Esophagus (tissue), 2 donors: ENCODE measurements around the gene GUCY1A2. TPM values are rescaled to one million over a fixed set of nuclear protein-coding genes. Genes with fewer than 3 reads are reported as not detected.

Source experiments
- H3K27ac ChIP-seq, 2 donors: one replicate each; pipeline ENCODE4 v1.5.1; 2013; ENCODE audit warnings: low read depth in 2 of 2, mild to moderate bottlenecking in 2 of 2, inconsistent platforms in 1 of 2, low read length in 1 of 2, moderate library complexity in 1 of 2
- H3K27me3 ChIP-seq, 2 donors: one replicate each; pipeline ENCODE4 v1.6.1; 2013; ENCODE audit warnings: low read length in 2 of 2, control low read depth in 1 of 2, mild to moderate bottlenecking in 1 of 2; ENCODE audit not compliant: insufficient read depth in 2 of 2, control insufficient read depth in 1 of 2
- H3K36me3 ChIP-seq, 2 donors: one replicate each; pipeline ENCODE4 v1.6.1; 2013; ENCODE audit warnings: low read length in 1 of 2; ENCODE audit not compliant: control insufficient read depth in 2 of 2, insufficient read depth in 2 of 2
- H3K4me1 ChIP-seq, 2 donors: one replicate each; pipeline ENCODE4 v1.6.1; 2013; ENCODE audit warnings: low read length in 1 of 2; ENCODE audit not compliant: control insufficient read depth in 2 of 2, insufficient read depth in 2 of 2
- H3K4me3 ChIP-seq, 2 donors: one replicate each; pipeline ENCODE4 v1.5.1; 2013; ENCODE audit warnings: low read length in 2 of 2, mild to moderate bottlenecking in 2 of 2, low read depth in 1 of 2, moderate library complexity in 1 of 2
- H3K9me3 ChIP-seq, 2 donors: one replicate each; pipeline ENCODE4 v1.6.1; 2013; ENCODE audit warnings: mild to moderate bottlenecking in 2 of 2, low read depth in 1 of 2, low read length in 1 of 2, moderate library complexity in 1 of 2; ENCODE audit not compliant: control insufficient read depth in 2 of 2, insufficient read depth in 1 of 2
- WGBS, 2 donors: extraction: QIAGEN DNeasy Blood & Tissue Kit; methylation state at CpG; one replicate each; pipeline ENCODE4 v1.1.7; 2013; 5-methylcytosine and 5-hydroxymethylcytosine counted together
- polyA plus RNA-seq, 2 donors: library from polyadenylated mRNA; stranded (reverse); fragments of 200-250 nt; gene quantifications; one replicate each; pipeline ENCODE4 v1.2.3, GENCODE V29; 2013
- donor health status: healthy with polysubstance abuse.
- donor health status: Bipolar disorder and iron deficiency.

Gene GUCY1A2
- polyA plus RNA-seq, 2 donors = 0.04 to 0.07 TPM

DNA sequence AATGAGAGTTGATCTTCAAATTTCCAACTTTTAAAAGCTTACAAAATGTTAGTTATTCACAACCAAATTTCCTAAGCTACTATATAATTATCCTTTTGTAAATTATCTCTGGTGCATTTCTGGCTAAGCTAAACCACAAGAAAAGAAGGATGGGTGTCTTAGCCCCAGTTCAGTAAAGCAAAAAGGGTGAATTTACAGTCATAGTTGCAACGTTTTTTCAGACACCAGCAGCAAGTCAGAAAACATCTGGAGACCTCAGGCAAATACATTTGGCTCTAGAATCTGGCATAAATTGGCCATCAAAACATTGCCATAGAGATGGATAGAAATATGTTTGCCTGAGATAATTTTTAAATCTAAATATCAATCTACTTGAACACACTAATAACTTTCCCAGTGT lies 257.0 kb downstream of the GUCY1A2 start:
- 8 to 16% methylated on average over 1 of the region's 1 CpG for WGBS, 2 donors
- H3K27ac ChIP-seq = no peak overlapping the region
- H3K27me3 ChIP-seq = no peaks in the 10 kb centered on the region
- H3K4me1 ChIP-seq = no peaks in the 10 kb centered on the region
- no peaks in the 10 kb centered on the region for H3K36me3 ChIP-seq
- H3K9me3 ChIP-seq = no peaks in the 10 kb centered on the region
- no peak overlapping the region for H3K4me3 ChIP-seq

DNA sequence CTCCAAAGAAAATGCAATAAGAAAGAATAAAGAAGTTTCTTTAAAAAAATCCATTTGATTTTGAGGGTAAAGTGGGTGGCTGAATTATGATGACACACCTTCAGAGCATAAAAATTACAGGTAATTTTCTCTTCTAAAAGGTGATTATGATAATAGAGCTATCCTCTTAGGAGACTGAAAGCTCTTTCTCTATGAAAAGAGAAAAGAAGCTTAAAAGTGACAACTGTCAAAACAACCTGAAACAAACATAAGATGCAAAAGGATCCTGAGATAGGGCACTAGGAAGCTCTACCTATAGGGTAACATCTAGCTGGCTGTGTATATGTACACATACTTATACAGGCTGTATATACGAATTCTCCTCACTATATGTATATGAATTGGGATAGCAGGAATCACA lies 270.2 kb downstream of the GUCY1A2 start:
- H3K9me3 ChIP-seq = no peaks in the 10 kb centered on the region
- H3K36me3 ChIP-seq = no peaks in the 10 kb centered on the region
- no peak overlapping the region for H3K4me3 ChIP-seq
- WGBS, 2 donors = 68 to 74% methylated on average over 1 of the region's 1 CpG
- H3K4me1 ChIP-seq = no peaks in the 10 kb centered on the region
- H3K27me3 ChIP-seq = no peaks in the 10 kb centered on the region
- H3K27ac ChIP-seq = no peak overlapping the region

DNA sequence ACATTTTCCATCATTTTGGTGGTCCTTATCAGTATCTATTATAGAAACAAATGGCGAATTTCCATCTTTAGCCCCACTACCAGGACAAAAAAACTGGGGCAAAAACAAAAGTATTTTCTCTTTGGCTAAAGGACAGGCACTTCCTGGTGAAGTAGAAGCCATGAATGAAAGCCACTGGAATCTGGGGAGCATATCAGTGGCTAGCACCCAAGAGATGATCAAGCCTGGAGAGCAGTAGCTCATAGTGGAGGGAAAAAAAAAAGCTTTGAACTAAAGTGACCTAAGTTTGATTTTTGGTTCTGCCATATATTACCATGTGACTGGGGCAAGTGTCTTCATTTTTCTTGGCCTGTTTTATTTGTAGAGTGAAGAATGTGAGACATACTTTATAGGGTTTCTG lies 272.3 kb downstream of the GUCY1A2 start:
- Histone ChIP-seq H3K4me1 (no peaks in the 10 kb centered on the region), H3K36me3 (no peaks in the 10 kb centered on the region), H3K4me3 (no peak overlapping the region), H3K27ac (no peak overlapping the region), H3K9me3 (no peaks in the 10 kb centered on the region), H3K27me3 (no peaks in the 10 kb centered on the region)
- WGBS, 2 donors = 62 to 74% methylated on average over 1 of the region's 1 CpG

DNA sequence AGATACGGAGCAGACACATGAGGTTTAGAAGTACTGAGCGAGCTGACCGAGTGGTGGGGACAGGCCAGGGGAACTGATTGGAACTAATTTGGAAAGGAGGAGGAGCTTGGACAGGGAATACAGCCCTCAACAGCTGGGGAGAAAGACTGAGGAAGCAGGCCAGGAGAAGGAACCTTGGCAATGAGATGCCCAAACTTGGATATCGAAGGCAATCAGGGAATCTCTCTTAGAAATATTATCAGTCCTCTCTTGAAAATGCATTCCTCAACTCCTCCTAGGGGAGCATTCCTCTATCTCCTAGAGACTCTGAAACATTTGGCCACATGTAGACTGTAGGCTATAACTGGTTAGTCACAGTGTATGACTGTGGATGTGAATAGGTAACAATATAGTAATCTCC lies 284.6 kb downstream of the GUCY1A2 start:
- H3K4me1 ChIP-seq = no peaks in the 10 kb centered on the region
- 73 to 75% methylated on average over 4 of the region's 4 CpGs for WGBS, 2 donors
- H3K9me3 ChIP-seq = no peaks in the 10 kb centered on the region
- no peak overlapping the region for H3K27ac ChIP-seq
- H3K27me3 ChIP-seq = no peaks in the 10 kb centered on the region
- no peak overlapping the region for H3K4me3 ChIP-seq
- H3K36me3 ChIP-seq = no peaks in the 10 kb centered on the region

DNA sequence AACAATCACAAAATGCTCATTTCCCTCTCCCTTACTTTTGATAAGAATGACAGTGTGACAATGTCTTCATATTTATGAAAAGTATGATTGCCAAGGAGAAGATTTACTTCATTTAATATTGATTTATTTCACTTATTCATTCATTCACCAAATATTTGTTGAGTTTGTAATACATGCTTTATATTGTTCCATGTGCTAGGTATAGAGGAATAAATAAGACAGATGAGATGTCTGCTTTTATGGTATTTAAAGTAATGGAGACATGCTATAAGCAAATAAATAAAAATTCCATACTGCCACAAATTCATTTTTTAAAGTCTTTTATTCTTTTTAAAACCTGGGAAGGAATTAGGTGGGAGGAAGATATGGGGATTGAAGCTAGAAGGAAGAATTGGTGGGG lies 289.4 kb downstream of the GUCY1A2 start:
- Histone ChIP-seq H3K4me3 (no peak overlapping the region), H3K27ac (no peak overlapping the region), H3K36me3 (no peaks in the 10 kb centered on the region), H3K9me3 (no peaks in the 10 kb centered on the region), H3K4me1 (no peaks in the 10 kb centered on the region), H3K27me3 (no peaks in the 10 kb centered on the region)

DNA sequence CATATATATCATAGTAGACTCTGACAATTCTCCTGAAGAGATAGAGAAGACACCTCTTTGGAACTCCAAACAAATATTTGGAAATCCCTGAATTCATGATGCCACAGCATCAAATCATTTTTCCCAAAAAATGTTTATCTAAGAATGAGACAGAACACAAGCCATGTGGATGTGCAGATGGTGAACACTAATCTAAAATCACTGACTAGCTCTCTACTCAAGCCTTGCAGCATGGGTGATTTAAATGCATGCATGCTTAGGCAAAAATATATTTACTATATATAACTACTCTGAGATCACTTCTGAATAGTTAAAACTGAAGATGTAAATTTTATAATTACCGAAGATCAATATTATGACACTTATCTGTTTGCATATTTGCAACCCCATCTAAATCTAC lies 289.9 kb downstream of the GUCY1A2 start:
- Histone ChIP-seq H3K4me1 (no peaks in the 10 kb centered on the region), H3K36me3 (no peaks in the 10 kb centered on the region), H3K27ac (no peak overlapping the region), H3K27me3 (no peaks in the 10 kb centered on the region), H3K9me3 (no peaks in the 10 kb centered on the region), H3K4me3 (no peak overlapping the region)
- 84 to 94% methylated on average over 1 of the region's 1 CpG for WGBS, 2 donors

DNA sequence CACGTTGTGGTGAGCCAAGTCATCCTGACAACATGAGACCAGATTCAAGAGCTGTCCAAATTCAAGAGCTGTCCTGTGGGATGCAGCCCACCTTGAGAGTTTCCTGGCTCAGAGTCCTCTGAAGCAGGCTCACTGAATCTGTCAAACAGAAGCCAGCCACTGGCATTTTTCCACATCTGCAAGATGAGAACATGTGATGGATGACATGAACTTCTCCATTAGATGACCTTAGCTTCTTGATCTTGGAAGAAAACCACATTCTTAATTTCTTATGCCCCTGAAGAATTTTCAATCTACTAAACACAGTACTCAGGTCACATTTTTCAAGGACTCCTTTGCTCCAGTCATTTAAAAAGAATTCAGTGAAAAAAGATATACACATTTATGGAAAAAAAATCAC lies 291.0 kb downstream of the GUCY1A2 start:
- H3K27ac ChIP-seq = no peak overlapping the region
- WGBS, 2 donors = 44 to 52% methylated on average over 1 of the region's 1 CpG
- H3K27me3 ChIP-seq = no peaks in the 10 kb centered on the region
- H3K9me3 ChIP-seq = no peaks in the 10 kb centered on the region
- no peaks in the 10 kb centered on the region for H3K4me1 ChIP-seq
- no peak overlapping the region for H3K4me3 ChIP-seq
- H3K36me3 ChIP-seq = no peaks in the 10 kb centered on the region

DNA sequence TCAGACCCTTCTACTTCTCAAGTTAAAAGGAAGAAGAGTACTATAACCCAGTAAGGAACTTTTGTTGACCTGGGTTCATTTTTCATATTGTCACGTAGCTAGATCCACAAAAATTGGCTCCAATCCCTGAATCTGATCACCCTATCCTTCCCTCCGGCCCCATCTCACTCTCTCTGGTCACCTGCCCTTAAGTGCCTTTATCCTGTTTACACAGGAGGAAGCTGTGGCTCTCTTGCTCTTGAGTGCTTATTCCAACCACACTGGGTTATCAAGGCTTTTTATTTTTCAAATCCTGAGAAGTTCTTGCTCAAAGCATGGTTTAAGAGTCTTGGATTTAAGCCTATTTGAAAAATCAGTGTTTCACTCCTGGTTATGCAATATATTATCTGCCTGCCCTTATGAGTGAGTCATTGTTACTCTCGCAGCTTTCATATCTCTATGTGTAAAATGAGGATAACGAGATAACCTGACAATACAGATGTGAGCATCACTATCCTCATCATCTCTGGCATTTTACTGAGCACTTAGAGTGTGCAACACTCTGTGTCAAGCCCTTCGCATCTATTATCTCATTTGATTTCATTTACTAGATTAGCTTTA lies 293.9 kb downstream of the GUCY1A2 start:
- Histone ChIP-seq H3K36me3 (no peaks in the 10 kb centered on the region), H3K4me3 (no peak overlapping the region)
- WGBS, 2 donors = 44 to 45% methylated on average over 5 of the region's 5 CpGs

DNA sequence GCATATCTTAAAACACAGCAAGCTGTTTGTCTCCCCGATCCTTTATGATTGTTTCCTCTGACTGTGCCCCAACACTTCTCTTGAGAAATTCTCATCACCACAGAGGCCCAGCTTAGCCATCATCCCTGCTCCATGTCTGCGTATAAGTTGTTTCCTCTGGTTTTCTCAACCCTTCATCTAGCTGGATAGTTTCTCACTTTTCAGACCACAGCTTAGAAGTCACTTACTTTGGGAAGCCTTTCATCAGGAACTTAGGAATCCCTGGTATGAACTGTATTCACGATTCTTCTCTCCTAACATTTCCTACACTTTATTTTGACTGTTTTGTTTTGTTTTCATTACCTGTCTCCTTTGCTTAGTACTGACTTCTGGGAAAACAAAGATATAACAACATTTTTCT lies 295.2 kb downstream of the GUCY1A2 start:
- no peak overlapping the region for H3K27ac ChIP-seq
- no peaks in the 10 kb centered on the region for H3K36me3 ChIP-seq
- no peaks in the 10 kb centered on the region for H3K27me3 ChIP-seq
- H3K9me3 ChIP-seq = no peaks in the 10 kb centered on the region
- no peak overlapping the region for H3K4me3 ChIP-seq
- no peaks in the 10 kb centered on the region for H3K4me1 ChIP-seq
- WGBS, 2 donors = 80 to 82% methylated on average over 3 of the region's 3 CpGs

More for the DNA sequence above, 293.9 kb downstream of the GUCY1A2 start:
- H3K27ac ChIP-seq = no peak overlapping the region
- no peaks in the 10 kb centered on the region for H3K27me3 ChIP-seq
- H3K9me3 ChIP-seq = no peaks in the 10 kb centered on the region
- no peaks in the 10 kb centered on the region for H3K4me1 ChIP-seq

DNA sequence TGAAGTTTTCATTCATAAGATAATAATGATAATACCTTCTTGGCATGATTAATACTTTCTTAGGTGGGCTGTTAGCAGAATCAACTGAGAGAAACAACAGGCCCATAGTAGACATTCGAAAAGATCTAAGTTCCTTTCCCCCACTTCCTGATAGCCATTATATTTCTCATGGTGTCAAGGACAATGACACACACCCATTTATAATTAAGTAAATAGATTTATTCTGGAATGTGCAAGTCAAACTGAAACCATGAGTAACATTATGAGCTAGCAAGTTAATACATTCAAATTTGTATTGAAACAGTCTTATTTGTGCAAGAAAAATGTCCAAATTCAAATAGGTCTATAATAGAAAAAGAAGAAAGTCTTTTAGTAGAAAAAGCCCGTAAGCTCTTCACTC lies 301.1 kb downstream of the GUCY1A2 start:
- Histone ChIP-seq H3K9me3 (no peaks in the 10 kb centered on the region), H3K27me3 (no peaks in the 10 kb centered on the region), H3K4me1 (no peaks in the 10 kb centered on the region), H3K4me3 (no peak overlapping the region), H3K27ac (no peak overlapping the region), H3K36me3 (no peaks in the 10 kb centered on the region)
- 68 to 72% methylated on average over 2 of the region's 2 CpGs for WGBS, 2 donors
